Measurements from ENCODE around the gene RELT.

Gene RELT, protein sequence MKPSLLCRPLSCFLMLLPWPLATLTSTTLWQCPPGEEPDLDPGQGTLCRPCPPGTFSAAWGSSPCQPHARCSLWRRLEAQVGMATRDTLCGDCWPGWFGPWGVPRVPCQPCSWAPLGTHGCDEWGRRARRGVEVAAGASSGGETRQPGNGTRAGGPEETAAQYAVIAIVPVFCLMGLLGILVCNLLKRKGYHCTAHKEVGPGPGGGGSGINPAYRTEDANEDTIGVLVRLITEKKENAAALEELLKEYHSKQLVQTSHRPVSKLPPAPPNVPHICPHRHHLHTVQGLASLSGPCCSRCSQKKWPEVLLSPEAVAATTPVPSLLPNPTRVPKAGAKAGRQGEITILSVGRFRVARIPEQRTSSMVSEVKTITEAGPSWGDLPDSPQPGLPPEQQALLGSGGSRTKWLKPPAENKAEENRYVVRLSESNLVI

DNA sequence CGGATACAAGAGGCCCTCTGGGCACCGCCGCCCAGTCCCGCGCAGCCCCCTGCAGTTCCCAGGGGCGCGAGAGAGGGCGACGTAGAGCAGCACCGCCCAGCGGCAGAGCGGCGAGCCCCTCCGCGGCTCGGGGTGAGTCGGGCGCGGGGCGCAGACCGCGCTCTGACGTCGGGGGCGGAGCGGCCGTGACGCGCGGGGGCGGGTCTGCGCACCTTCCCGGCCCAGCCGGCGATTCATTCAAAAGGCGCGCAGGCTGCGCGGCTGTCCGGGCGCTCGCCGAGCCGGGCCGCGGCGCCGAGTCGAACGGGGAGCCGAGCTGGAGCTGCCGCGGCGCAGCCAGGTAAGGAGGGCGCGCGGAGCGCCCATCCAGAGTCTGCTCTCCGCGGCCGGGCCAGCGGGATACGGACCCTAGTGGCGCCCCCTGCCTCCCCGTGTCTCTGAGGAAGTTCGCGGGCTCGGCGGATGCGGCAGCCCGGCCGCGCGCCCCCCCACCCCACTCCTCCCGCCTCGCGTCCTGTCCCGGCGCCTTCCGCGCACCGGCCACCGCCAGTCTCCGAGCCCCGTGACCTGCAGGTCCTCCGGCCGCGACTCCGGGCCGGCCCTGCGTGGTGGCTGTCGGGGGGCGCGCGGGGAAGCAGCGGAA, at the start of gene RELT:
Gene RELT, plus strand, starts transcription at position 240 of the 643 bp plus-strand sequence. CDS start 12,738 bp downstream, outside the sequence.
- peak; percentile 56 for DNase-seq

DNA sequence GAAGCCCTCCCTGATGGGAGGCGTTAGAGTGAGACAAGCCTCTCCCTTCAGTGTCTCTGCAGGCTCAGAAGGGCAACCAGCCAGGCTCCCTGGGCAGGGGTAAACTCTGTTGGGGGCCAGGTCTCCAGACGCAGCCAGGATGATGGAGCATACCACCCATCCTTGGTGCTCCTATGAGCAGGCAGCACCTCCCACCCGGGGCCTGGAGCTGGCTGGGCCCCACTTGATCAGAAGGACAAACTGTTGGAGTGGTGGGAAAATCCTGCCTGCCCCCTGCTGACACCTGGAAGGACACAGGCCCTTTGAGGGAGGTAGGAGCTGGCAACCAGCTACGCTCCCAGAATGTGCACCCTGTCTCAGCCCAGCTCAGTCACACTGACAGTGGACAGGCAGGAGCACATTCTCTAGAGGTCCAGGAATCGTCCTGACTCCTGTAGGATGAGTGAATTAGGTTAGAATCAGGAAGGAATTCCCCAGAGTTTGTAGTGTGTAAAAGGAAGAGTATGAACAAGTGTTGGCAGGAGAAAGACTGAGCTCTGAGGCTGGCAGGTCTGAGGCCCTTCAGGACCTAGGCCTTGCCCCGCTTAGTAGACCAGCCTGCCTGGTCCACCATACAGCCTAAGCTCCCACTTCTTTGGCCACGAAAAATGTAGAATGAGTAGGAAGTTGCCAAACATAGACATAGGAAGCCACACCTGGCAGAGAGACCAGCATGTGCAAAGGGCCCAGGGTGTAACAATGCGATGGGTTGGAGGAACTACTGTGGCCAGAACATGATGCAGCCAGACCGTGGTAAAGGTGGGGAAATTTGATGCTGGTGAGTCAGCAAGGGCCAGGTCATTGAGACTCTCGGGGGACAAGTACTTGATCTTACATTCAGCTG, 49.0 kb upstream of the RELT start:
- DNase-seq = no peak

DNA sequence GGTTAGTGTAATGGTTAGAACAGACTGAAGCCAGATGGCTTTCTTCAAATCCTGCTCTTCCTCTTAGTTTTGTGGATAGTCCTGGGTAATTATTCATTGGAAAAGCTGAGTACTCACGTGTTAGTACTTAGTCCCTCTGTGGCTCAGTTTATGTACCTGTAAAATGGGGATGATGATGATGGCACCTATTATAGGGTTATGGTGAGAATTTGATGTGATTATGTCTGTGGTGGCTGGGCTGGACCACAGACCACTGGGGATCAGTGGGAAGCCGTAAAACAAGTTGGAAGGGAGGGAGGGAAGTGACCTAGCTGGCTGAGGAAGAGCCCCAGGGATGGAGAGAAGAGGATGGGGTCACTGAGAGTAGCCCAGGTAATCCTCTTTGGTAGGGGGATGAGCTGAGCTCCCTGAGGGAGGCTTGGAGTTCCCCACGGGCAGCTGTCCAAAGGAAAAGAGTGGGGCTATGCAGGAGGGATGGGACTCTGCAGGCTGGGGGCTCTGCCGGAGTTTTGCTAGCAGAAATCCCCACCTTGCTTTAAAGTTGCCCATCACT, 48.3 kb upstream of the RELT start:
- DNase-seq = no peak

DNA sequence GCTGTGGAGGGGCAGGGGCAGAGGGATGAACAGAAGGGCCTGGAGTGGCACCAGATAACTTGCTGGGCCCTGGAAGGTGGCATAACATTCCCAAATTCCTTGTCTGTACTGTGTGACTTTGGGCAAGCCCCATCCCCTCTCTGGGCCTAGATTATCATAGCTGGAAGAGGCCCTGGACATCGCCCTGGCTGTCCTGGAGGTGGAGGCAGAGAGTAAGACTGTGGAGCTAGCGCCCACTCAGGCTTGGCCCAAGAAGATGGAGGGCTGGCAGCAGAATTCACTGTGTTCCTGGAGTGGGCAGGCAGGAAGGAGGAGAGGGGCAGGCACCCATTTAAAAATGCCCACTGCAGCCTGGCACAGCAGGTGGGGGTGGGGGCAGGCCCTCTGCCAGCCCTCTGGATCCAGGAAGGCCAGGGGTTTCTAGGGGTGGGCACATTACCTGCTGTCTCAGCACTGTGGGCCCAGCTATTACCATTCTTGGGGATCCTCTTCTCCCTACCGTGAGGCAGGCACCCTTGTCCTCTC, 45.6 kb upstream of the RELT start:
- no peak for DNase-seq

DNA sequence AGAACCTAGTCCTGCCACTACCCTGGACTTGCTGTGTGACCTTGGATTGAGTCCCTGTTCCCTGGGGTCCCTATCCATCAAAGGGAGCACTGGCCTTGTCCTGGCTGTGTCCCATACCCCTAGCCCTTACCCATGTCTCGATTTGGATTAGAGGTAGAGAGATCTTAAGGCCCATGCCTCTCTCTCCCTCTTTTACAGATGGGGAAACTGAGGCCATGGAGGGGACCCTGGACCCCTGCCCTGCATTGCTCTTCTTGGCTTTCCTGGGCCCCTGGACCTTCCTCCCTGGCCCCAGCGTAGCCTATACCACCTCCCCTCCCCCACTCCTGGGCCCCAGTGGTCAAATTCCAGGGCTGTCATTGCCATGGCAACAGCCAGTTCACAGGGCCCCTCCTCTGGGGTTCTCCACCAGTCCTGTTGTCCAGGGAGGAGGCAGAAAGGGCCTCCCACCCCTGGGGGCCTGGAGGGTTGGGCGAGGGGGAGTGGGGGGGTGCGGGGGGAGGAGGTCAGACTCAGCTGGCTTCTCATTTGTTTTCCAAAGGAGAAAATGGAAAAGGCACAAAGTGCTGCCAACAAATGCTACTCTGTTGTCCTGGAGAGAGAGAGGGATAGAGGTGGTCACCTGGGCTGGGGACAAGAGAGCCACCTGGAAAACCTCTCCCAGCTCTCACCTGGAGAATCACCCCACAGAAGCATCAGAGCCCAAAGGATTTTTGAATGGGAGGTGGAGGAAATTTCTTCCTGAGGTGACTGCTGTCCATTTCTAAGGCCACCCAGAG, 44.9 kb upstream of the RELT start:
- DNase-seq = no peak

DNA sequence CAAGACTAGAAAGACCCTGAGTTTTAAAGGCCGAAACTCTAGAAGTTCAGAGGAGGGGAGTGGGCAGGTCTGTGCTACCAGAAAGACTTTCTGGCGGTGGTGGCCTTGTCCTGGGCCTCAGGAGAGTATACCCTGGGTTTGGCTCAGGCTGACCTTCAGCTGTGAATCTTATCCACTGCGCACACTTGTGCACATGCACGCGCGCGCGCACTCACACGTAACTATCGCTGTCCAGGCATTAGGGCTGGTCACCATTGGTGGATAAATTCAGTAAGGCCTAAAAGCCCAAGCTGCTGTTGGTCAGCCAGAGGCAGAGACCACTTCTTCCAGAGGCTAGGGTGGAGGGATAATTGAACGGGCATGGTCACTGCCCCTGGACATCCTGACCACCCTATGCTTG, 43.0 kb upstream of the RELT start:
- no peak for DNase-seq

DNA sequence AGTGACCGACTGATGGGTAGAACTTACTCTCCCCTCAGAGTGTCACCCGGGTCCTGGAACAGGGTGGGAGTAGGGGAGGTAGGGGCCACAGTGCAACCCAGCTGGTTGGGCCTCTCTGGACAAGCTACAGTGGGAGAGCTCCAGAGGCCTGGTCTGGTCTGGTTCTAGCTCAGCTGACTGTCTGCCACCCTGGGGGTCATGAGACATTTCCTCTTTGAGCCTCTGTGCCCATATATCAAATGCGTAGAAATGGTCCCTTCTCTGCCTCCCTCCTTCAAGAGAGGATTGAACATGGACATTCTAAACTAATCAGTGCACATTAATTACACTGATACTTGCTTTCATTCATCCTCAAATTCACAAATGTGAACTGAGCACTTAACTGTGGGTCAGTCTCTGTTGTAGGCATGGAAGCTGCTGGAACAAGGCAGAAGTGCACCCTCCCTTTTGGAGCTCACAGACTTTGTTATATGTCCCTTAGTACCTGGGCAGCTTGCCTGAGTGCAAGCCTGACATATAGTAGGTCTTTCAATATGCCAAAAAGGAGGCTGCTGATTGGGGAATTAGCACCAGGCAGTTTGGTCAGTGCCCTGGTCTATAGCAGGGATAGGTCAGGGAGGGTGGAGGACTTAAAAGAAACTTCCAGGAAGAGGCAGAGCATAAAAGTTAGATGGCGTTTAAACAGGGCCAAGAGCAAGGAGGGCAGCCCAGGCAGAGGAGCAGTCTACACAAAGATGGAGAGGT, 42.4 kb upstream of the RELT start:
- no peak for DNase-seq

DNA sequence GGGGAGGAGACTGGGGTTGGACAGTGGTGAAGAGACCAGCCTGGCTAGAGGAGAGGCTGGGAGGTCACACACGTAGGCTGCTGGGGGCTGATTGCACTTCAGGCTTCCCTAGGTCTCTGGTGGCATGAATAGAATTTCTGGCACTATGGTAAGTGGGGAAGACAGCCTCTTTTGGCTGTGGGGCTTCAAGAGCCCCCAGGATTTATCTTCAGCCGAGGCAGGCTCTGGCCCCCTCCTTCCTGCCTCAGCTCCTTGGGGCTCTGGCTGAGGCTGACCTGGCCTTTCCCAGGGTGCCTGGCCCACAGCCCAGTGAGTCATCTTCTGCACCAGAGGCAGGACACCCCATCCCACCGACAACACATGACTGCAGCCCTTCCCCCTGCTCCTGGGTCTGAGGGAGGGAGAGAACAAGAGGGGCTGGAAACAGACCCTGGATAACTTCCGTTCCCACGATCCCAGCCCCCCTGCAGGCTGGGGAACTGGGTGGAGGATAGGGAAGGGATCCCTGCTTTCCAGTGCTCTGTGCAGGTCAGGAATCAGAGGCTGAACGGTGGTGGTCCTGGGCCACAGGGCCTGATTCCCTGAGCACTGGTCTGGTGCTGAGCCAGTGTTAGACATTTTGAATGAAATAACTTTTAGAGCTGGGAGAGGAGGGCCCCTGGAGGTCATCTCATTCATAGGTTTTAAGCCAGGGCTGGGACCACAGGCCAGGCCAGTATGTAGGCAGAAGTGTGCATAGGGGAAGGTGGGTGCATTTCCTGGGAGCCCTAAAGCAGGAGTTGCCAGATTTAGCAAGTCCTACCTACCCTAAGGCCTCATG, 41.6 kb upstream of the RELT start:
- no peak for DNase-seq

DNA sequence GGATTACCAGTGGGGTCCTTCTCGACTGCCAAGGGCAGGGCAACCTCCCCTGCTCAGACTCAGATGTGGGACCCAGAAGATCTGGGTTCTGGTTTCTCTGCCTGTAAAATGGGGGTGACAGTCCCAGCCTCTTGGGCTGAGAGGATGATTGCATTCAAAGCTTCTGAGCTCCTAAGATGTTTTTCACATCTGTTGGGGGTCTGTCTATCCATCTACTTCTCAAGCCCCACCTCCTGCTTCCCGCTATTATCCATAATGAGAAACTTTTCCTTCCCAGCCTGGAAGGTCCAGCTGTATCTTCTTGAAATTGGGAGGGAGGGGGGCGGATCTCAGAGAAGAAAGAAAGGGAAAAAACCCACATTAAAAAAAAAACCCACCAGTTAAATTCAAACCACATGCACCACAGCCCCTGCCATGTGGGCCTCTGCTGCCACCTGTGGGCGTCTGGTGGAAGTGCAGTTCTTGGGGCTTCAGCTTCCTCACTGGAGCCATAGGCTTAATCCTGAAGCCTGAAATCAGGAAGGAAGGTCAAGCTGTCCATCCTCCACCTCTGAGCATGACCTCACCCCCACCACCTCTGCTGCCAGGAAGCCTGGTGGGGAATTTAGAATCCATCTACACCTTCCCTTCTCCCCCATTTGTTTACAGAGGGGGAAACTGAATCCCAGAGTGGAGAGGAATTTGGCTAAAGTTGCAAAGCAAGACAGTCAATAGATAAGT, 40.8 kb upstream of the RELT start:
- peak; percentile 58 for DNase-seq

DNA sequence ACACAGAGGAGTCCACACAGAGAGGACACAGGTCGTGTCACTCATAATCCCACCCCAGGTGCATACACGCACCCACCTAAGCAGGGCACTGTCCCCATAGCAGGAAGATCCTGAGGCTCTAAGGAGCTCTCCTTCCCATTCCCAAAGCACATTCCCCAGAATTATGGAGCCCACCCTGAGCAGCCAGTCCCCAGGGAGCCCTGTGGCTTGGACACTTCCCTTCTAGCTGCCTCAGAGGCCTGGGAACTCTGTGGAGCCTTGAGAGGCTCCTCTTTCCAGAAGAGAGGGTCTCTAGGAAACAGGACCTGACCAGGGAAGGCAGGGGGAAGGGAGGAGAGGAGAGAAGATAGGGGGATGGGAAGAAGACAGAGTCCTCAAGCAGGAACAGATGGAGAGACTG, 38.4 kb upstream of the RELT start:
- DNase-seq = no peak

DNA sequence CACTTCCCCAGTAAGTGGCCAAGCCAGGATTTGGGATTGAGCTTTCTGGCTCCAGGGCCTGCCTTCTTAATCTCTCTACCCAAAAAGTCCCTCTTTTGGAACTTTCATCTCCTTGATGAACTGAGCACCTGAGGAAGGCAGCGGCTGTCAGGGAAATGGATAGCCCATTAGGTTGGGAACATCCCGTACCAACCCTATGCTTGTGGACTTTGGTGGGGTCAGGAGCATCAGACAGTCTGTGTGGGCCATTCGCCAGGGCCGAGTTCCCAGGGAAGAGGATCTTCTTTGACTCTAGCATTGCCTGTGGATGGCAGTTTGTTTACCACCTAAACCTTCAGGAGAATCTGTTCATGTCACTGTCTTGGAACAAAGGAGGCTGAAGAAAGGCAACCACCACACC, 37.9 kb upstream of the RELT start:
- DNase-seq = no peak

DNA sequence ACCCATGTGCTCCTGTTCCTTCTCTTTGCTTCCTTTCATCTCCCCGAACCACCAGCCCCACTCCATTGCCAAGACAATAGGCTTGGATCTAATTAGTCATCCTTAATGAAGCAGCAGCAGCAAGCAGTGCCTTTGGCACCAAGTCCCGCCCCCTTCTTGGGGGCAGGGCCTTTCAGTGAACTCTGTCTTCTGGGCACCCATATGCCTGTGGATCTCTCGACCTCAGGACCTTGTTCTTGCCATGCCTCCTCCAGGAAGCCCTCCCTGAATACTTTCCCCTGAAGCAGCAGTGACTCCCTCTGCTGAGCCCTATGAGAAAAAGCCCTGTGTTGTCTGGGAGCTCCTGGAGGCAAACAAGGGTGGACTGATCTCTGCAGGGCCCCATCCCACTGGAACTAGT, 36.0 kb upstream of the RELT start:
- no peak for DNase-seq

DNA sequence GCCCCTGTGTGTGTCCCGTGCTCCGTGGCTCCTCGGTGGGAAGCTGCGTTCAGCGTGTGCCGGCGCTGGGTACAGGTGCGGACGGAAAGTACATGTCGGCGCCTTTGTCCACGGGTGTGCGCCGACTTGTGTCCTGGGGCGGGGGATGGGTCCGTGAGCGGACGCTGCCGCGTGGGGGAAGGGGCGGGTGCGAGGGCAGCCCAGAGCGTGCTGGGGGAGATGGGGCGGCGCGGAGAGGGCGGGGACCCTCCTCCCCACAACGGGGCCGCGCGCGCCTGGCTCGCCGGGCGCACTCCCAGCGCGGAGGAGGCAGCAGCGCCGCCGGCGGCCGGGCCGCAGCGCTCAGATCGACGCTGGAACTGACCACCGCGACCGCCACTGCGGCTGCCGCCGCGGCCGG, 33.6 kb upstream of the RELT start:
- no peak for DNase-seq

DNA sequence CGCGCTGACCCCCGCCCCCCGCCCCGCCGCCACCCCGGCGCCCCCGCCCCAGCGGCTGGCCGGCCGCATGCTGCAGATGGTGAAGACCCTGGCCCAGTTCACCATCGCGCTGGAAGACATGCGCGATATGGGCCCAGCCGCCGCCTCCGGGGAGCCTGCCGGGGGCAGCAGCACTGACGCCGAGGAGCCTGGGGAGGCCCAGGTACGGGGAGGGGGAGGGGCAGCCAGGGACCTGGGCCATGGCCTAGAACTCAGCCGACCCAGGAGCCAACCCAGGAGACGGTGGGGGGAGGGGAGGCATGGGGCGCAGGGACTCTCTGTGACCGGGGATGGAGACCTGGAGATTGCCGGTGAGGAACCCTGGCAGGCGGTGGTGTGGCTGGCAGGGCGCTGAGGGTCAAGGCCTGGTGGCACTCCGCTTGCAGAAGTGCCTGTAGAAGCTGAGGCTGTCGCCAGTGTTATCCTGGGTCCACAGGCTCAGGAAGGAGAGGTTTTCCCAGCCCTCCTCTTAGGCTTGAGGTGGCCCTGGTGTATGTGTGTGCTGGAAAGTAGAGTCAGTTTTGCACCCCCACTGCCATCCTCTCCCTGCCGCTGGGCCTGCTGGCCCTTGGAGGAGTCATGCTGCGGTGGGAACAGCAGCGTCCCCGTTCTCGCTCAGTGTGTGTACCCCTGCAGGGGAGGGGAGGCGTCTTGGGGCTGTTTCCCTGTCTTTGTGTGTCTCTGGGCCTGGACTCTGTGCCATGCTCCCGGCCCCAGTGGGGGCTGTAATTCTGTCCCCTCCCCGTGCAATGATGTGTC, 32.9 kb upstream of the RELT start:
- no peak for DNase-seq

DNA sequence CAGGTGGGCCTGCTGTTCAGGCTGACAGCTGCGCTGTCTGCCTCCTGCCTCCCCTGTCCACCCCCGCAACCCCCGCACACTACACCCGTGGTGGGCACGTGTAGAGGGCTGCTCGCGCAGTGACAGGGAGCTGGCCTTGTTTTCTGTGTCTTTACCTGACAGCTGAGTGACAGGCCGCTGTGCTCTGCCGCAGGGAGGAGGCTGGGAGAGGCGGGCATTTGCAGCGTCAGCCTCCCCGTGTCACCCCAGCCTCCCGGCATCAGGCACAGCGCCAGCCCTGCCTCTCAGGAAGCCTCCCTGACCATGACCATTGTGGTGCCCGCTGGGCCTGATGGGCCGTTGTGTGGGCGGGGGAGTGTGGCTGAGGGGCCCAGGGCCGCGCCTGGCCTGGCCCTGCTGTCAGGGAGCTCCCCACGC, 32.0 kb upstream of the RELT start:
- DNase-seq = no peak

DNA sequence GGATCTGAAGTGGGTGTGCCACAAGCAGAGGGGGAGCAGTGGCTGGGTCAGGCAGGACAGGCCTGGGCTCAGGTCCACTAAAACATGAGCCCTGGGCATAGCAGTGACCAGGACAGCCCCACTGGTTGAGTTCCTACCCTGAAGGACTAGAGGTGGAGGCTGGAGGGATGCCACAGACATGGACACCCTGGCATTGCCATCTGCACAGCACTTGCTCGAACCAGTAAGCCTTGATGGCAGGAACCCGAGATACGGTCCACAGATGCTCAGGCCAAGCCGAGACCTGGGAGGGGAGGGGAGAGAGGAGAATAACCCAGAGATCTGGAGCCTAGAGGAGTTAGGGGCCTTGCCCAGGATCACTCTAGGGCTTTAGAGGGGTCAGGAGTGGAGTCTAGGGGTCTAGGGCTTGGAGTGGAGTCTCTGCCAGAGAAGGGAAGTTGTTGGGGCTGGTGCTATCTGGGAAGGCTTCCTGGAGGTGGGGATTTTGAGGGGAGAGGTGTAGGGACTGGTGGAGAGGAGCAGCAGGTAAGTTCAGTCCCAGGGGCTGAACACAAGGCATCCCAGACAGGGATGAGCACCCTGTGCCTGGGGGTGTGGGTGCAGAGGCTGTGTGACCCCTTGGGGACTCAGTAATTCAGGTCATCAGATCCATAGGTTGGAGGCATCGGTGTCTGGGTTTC, 30.6 kb upstream of the RELT start:
- no peak for DNase-seq

DNA sequence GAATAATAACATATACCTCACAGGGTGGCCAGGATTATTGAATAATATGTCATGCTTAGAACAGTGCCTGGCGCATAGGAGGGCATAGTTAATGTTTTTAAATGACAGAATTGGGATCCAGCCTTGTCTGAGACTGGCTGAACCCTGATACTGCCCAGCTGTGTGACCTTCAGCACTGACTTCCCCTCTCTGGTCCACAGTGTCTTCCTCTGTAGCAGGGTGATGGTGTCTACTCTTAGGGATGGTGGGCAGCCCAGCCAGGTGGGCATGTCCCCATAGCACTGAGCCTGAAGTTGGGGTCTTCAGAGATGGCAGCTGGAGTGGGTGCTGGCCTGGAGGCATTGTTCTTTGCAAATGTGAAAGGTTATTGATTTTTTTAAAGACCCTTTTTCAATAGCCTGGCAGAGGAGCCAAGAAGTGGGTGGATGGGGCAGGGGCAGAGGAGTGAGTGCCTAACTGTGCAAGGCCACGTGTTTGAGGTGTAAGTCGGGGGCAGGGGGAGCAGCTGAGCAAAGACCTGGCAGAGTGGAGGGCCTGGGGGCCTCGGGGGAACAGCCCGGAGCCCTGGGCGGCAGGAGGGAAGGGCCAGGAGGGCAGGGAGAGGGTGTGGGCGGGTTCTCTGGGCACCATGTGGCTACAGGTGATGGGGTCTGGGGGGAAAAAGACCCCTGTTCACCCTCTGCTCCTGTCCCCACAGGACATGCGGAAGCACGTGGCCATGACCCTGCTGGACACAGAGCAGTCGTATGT, 29.8 kb upstream of the RELT start:
- DNase-seq = no peak

DNA sequence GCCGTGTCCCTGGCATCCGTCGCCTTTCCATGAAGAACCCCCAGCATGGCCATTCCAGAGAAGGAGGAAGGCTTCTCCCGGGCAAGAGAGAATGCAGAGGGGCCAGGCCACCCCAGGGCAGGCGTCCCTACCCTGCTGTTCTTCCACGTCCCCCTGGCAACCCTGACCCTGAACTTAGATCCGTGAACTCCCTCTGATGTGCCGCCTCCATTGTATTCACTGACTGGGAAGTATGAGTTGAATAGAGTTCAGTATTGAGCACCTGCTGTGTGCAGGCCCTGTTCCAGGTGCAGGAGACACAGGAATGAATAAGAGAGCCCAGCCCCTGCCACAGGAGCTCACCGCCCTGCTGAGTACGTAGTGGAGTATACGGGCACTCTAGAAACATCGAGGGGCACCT, 29.1 kb upstream of the RELT start:
- DNase-seq = no peak

All from NCI-H1694 treated with DMSO at 0.1 percent for 48 hours (cell line).